Nephron (organoid): Measurements from ENCODE around the gene PRKN.
A peak's percentile ranks its signal among the peaks of the same experiment; 100 is the strongest.

ENCODE experiments used
- H3K27ac Mint-ChIP-seq, 3 experiments: 2 replicates each; pipeline ENCODE4 v1.8.0; 2020; ENCODE audit warnings: mixed read lengths in 3 of 3, mild to moderate bottlenecking in 2 of 3, moderate library complexity in 1 of 3
- H3K27me3 Mint-ChIP-seq: 2 replicates; pipeline ENCODE4 v1.8.0; 2021; ENCODE audit warnings: low read depth, mild to moderate bottlenecking, moderate library complexity, mixed read lengths
- H3K36me3 Mint-ChIP-seq: 2 replicates; pipeline ENCODE4 v1.8.0; 2020; ENCODE audit warnings: low read depth, mixed read lengths
- H3K4me1 Mint-ChIP-seq: 2 replicates; pipeline ENCODE4 v1.8.0; 2020; ENCODE audit warnings: mixed read lengths
- H3K4me3 Mint-ChIP-seq, 3 experiments: 2 replicates each; pipeline ENCODE4 v1.8.0; 2020; ENCODE audit warnings: mild to moderate bottlenecking in 3 of 3, mixed read lengths in 3 of 3, moderate library complexity in 2 of 3
- H3K9me3 Mint-ChIP-seq: 2 replicates; pipeline ENCODE4 v1.8.0; 2020; ENCODE audit warnings: mixed read lengths
- CTCF ChIP-seq, 3 experiments: fragments of 200-600 bp; sonication (generic); IDR thresholded peaks; one replicate each; pipeline ENCODE4 v1.5.0; 2021; ENCODE audit warnings: antibody characterized with exemption in 3 of 3; ENCODE audit not compliant: unreplicated experiment in 3 of 3

PRKN gene

GRCh38 chr6:162388383-162388777 is 339.2 kb downstream of the PRKN start:
- Mint-ChIP-seq H3K36me3 (no peaks in the 10 kb centered on the region), H3K27me3 (no peaks in the 10 kb centered on the region), H3K4me3 (no peak overlapping the region), H3K9me3 (peaks cover 2% of the 10 kb centered on the region), H3K4me1 (peaks cover 14% of the 10 kb centered on the region), H3K27ac (no peak overlapping the region)
- TF ChIP-seq CTCF (IDR thresholded peaks at IDR 0.05; ENCODE audit: unreplicated experiment in 3 of 3), result no peak

- Mint-ChIP-seq H3K36me3 (no peaks in the 10 kb centered on the region), H3K4me1 (peaks cover 14% of the 10 kb centered on the region), H3K4me3 (no peak overlapping the region), H3K27ac (peak overlapping the region in 2 of 3 experiments; percentile 27 to 38), H3K9me3 (peaks cover 2% of the 10 kb centered on the region), H3K27me3 (no peaks in the 10 kb centered on the region)
- TF ChIP-seq CTCF (IDR thresholded peaks at IDR 0.05; ENCODE audit: unreplicated experiment in 3 of 3), result no peak
These were observed 339.7 kb downstream of the PRKN start for GRCh38 chr6:162387718-162388382.

GRCh38 chr6:162385980-162386379 is 341.6 kb downstream of the PRKN start:
- no peak overlapping the region for H3K4me3 Mint-ChIP-seq
- H3K4me1 Mint-ChIP-seq, result peaks cover 8% of the 10 kb centered on the region
- H3K36me3 Mint-ChIP-seq, result no peaks in the 10 kb centered on the region
- peaks cover 2% of the 10 kb centered on the region for H3K9me3 Mint-ChIP-seq
- H3K27ac Mint-ChIP-seq, result no peak overlapping the region
- no peaks in the 10 kb centered on the region for H3K27me3 Mint-ChIP-seq
- TF ChIP-seq CTCF (IDR thresholded peaks at IDR 0.05; ENCODE audit: unreplicated experiment in 3 of 3), result no peak

- no peak for TF ChIP-seq CTCF (IDR thresholded peaks at IDR 0.05; ENCODE audit: unreplicated experiment in 3 of 3)
- Mint-ChIP-seq H3K36me3 (no peaks in the 10 kb centered on the region), H3K27ac (peak overlapping the region; percentile 17 to 92 (median 87)), H3K9me3 (peaks cover 2% of the 10 kb centered on the region), H3K27me3 (no peaks in the 10 kb centered on the region), H3K4me1 (peaks cover 16% of the 10 kb centered on the region), H3K4me3 (no peak overlapping the region)
These were observed 347.7 kb downstream of the PRKN start for GRCh38 chr6:162379757-162380409.

- H3K9me3 Mint-ChIP-seq, result no peaks in the 10 kb centered on the region
- no peaks in the 10 kb centered on the region for H3K27me3 Mint-ChIP-seq
- TF ChIP-seq CTCF (IDR thresholded peaks at IDR 0.05; ENCODE audit: unreplicated experiment in 3 of 3), result no peak
- H3K27ac Mint-ChIP-seq, result peak overlapping the region; percentile 40 to 92 (median 87)
- H3K4me3 Mint-ChIP-seq, result no peak overlapping the region
- no peaks in the 10 kb centered on the region for H3K36me3 Mint-ChIP-seq
- peaks cover 8% of the 10 kb centered on the region for H3K4me1 Mint-ChIP-seq
These were observed 349.8 kb downstream of the PRKN start for GRCh38 chr6:162377735-162378134.

DNA sequence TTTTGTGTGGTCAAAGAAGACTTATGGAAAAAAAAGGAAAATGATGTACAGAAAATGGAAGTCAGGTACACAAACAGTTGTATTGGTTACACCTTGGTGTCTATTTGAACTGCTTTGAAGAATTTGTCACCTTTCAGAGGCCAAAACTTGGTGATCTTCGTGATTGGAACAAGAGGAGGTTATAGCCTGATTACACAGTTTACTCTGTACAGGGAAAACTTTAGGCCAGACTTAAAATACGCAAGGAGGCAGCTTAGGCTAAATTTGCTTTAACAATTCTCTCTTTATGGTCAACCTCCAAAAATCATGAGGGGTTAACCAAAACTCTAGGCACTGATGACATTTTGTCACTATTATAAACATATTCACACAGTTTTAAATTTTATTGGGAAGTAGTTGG is 353.7 kb downstream of the PRKN start:
- Mint-ChIP-seq H3K27me3 (no peaks in the 10 kb centered on the region), H3K4me3 (no peak overlapping the region), H3K27ac (peak overlapping the region; percentile 70 to 93 (median 71)), H3K9me3 (no peaks in the 10 kb centered on the region), H3K4me1 (no peaks in the 10 kb centered on the region), H3K36me3 (no peaks in the 10 kb centered on the region)
- no peak for TF ChIP-seq CTCF (IDR thresholded peaks at IDR 0.05; ENCODE audit: unreplicated experiment in 3 of 3)
